ENCODE measurements around the gene CALML6. TPM values are rescaled to one million over a fixed set of nuclear protein-coding genes. Genes with fewer than 3 reads are reported as not detected.

The CALML6 gene
- total RNA-seq, 1 donor from 2014 or later, result 0.04 TPM

DNA sequence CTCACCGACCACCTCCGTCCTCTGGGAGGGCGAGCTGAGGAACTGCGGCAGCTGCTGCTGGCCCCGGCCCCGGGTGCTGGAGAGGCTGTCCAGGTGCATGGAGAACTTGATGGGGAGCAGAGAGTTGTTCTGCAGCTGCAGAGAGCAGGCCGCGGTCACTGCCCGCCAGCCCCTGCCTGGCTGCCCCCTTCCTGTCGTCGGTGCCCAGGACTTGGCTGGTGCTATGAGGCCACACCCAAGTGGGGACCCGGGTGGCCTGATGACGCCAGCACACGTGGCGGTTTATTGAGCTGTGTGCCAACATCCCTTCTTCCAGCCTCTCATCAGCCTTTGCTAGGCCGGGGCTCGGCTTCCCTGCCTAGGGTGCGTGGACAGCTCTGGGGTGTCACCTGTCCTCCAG is 9.3 kb downstream of the CALML6 start:
- Histone ChIP-seq H3K4me3 (ENCODE audit: low read depth, low read length) (no peak overlapping the region), H3K27me3 (ENCODE audit: control insufficient read depth, insufficient read depth, low read length) (peaks cover 9% of the 10 kb centered on the region), H3K36me3 (ENCODE audit: control insufficient read depth, insufficient read depth, low read length) (no peaks in the 10 kb centered on the region)
- TF ChIP-seq, protein P1, sequence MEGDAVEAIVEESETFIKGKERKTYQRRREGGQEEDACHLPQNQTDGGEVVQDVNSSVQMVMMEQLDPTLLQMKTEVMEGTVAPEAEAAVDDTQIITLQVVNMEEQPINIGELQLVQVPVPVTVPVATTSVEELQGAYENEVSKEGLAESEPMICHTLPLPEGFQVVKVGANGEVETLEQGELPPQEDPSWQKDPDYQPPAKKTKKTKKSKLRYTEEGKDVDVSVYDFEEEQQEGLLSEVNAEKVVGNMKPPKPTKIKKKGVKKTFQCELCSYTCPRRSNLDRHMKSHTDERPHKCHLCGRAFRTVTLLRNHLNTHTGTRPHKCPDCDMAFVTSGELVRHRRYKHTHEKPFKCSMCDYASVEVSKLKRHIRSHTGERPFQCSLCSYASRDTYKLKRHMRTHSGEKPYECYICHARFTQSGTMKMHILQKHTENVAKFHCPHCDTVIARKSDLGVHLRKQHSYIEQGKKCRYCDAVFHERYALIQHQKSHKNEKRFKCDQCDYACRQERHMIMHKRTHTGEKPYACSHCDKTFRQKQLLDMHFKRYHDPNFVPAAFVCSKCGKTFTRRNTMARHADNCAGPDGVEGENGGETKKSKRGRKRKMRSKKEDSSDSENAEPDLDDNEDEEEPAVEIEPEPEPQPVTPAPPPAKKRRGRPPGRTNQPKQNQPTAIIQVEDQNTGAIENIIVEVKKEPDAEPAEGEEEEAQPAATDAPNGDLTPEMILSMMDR (IDR thresholded peaks at IDR 0.05; ENCODE audit: insufficient read depth, low read length, poor library complexity, severe bottlenecking), result no peak
- no peak for DNase-seq (ENCODE audit: low read depth)

DNA sequence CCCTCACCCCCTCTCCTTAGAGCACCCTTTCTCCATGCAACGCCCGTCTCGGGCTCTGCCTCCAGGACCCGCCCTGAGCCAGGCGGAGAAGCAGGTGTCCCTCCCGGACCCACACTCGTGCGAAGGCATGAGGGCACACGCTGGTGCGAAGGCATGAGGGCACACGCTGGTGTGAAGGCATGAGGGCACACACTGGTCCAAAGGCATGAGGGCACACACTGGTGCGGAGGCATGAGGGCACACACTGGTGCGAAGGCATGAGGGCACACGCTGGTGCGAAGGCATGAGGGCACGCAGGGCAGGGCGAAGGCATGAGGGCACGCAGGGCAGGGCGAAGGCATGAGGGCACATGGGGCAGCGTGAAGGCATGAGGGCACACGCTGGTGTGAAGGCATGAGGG is 9.8 kb downstream of the CALML6 start:
- TF ChIP-seq, protein P1 (IDR thresholded peaks at IDR 0.05; ENCODE audit: insufficient read depth, low read length, poor library complexity, severe bottlenecking), result no peak
- Histone ChIP-seq H3K4me3 (ENCODE audit: low read depth, low read length) (no peak overlapping the region), H3K27me3 (ENCODE audit: control insufficient read depth, insufficient read depth, low read length) (peaks cover 9% of the 10 kb centered on the region), H3K36me3 (ENCODE audit: control insufficient read depth, insufficient read depth, low read length) (no peaks in the 10 kb centered on the region)
- no peak for DNase-seq (ENCODE audit: low read depth)

DNA sequence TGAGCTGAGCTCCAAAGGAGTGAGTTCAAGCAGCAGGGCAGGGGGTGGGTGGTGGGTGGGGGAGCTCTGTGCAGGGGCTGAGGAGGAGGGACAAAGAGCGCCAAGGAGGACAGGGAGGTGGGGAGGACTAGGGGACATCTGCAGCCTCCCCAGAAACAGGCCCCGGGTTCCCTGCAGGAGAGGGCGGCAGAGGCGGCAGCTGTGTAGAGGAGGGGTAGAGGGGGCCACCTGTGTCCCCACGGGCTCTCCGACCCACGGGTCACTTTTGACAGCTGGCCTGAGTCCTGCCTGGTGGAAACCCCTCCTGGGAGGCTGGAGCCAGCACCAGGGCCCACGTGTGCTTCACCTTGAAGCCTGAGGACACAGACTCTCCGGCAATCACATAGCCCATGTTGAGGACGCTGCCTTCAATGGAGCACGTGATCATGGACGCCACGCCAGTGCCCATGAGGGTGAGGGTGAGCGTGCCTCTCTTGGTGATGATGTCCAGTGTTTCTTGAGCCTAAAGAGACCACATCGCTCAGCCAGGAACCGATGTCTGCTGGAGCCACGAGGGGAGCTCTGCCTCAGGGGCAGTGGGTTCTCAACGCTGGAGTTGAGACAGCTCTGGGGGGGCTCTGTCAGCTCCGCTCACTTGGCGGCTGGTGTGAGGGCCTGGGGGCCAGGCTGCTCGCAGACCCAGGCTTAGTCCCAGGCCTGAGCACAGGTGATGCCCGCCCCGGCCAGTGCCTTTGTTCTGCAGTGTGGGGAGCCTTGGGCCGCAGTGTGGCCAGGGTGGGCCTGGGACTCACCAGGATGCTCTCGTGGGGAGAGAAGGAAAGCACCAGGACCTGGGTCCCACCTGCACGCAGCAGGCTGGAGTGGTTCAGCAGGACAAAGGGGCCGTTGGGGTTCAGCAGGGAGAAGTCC is 10.6 kb downstream of the CALML6 start:
- Histone ChIP-seq H3K27me3 (ENCODE audit: control insufficient read depth, insufficient read depth, low read length) (peaks cover 9% of the 10 kb centered on the region), H3K4me3 (ENCODE audit: low read depth, low read length) (no peak overlapping the region), H3K36me3 (ENCODE audit: control insufficient read depth, insufficient read depth, low read length) (no peaks in the 10 kb centered on the region)
- TF ChIP-seq, protein P1 (IDR thresholded peaks at IDR 0.05; ENCODE audit: insufficient read depth, low read length, poor library complexity, severe bottlenecking), result no peak
- DNase-seq (ENCODE audit: low read depth), result no peak

DNA sequence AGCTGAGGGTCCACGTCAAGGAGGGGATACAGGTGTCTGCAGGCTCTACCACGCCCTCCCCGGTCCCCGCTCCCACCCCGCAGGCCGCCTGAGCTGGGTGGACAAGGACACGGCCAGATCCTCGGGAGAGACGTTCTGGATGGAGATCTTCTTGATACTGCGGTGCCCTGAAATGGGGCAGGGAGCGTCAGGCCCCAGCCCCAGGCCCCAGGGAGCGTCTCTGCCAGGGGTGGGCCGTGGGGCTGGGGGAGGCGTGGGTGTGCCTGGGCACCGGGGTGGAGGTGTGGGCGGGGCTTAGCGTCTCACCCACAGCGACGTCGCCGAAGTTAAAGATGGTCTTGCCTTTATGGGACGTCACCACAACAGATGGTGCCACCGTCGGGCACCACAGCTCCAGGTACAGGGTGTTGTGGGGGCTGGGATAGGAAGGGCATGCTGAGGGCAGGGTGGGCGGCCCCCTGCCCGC is 11.3 kb downstream of the CALML6 start:
- Histone ChIP-seq H3K36me3 (ENCODE audit: control insufficient read depth, insufficient read depth, low read length) (no peaks in the 10 kb centered on the region), H3K27me3 (ENCODE audit: control insufficient read depth, insufficient read depth, low read length) (peaks cover 9% of the 10 kb centered on the region), H3K4me3 (ENCODE audit: low read depth, low read length) (no peak overlapping the region)
- no peak for DNase-seq (ENCODE audit: low read depth)
- TF ChIP-seq, protein P1 (IDR thresholded peaks at IDR 0.05; ENCODE audit: insufficient read depth, low read length, poor library complexity, severe bottlenecking), result no peak

DNA sequence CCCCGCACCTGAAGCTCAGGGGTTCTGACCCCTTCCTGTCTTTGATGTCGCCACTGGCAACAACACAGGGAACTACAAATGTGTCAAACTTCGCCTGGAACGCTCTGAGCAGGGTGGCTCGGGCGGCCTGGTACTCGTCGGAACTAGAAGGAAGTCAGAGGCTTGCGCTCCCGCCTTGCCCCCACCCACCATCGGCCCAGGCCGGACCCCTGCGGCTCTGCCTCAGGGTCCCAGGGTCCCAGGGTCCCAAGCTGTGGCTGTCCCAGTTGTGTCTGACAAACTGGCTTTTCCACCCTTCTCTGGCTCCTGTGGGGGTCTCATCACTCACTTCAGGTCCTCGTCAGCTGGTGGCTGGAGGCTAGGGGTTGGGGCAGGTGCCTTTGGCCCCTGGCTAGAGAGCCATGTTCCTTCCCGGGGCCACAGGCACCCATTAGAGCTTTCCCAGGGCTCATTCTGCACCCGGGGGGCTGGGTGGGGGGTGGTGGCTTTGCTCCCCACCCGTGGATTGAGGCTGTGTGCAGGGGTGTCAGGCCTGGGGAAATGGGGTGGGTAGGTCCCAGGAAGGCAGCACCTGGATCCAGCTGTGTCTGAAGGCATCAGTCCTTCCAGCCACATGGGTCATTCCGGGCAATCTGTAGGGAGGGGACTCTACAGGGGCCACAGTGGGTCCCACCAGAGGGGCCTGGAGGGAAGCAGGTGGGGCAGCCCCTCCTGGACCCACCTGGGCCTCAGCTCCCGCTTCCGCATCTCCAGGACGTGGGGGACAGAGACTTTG is 12.0 kb downstream of the CALML6 start:
- TF ChIP-seq, protein P1 (IDR thresholded peaks at IDR 0.05; ENCODE audit: insufficient read depth, low read length, poor library complexity, severe bottlenecking), result no peak
- no peak overlapping the region for H3K4me3 ChIP-seq (ENCODE audit: low read depth, low read length)
- no peaks in the 10 kb centered on the region for H3K36me3 ChIP-seq (ENCODE audit: control insufficient read depth, insufficient read depth, low read length)
- no peak for DNase-seq (ENCODE audit: low read depth)
- H3K27me3 ChIP-seq (ENCODE audit: control insufficient read depth, insufficient read depth, low read length), result peaks cover 9% of the 10 kb centered on the region
